C4-2B (cell line): ENCODE data around the gene DAAM1.

Source experiments
- H3K27ac ChIP-seq: fragments of 450-650 bp; 2 replicates; pipeline ENCODE4 v1.5.1; 2017
- ZFX ChIP-seq: fragments of 450-650 bp; IDR thresholded peaks from 2 replicates; pipeline ENCODE4 v1.6.1; 2017
- TF ChIP-seq, protein P1 (sequence below): fragments of 450-650 bp; conservative IDR thresholded peaks from 2 replicates; pipeline ENCODE4 v1.5.1; 2017; ENCODE audit warnings: mild to moderate bottlenecking

The DAAM1 gene

GRCh38 chr14:59188461-59189090, at the start of gene DAAM1:
DAAM1 (plus strand) TSS chr14:59188667; CDS start chr14:59263478, 74,811 bp downstream.
- TF ChIP-seq ZFX = no peak
- TF ChIP-seq, protein P1, sequence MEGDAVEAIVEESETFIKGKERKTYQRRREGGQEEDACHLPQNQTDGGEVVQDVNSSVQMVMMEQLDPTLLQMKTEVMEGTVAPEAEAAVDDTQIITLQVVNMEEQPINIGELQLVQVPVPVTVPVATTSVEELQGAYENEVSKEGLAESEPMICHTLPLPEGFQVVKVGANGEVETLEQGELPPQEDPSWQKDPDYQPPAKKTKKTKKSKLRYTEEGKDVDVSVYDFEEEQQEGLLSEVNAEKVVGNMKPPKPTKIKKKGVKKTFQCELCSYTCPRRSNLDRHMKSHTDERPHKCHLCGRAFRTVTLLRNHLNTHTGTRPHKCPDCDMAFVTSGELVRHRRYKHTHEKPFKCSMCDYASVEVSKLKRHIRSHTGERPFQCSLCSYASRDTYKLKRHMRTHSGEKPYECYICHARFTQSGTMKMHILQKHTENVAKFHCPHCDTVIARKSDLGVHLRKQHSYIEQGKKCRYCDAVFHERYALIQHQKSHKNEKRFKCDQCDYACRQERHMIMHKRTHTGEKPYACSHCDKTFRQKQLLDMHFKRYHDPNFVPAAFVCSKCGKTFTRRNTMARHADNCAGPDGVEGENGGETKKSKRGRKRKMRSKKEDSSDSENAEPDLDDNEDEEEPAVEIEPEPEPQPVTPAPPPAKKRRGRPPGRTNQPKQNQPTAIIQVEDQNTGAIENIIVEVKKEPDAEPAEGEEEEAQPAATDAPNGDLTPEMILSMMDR = no peak
- H3K27ac ChIP-seq = peak within 1 kb of the TSS; percentile 80

- H3K27ac ChIP-seq = no peak overlapping the region
- TF ChIP-seq, protein P1 = no peak
- TF ChIP-seq ZFX = no peak
These were observed 49.1 kb upstream of the DAAM1 start for GRCh38 chr14:59139324-59139723.

- TF ChIP-seq, protein P1 = no peak
- TF ChIP-seq ZFX = no peak
These were observed 48.2 kb upstream of the DAAM1 start for GRCh38 chr14:59140106-59140843.

GRCh38 chr14:59146484-59146883, 42.0 kb upstream of the DAAM1 start:
- H3K27ac ChIP-seq = no peak overlapping the region
- no peak for TF ChIP-seq ZFX
- TF ChIP-seq, protein P1 = no peak

More at GRCh38 chr14:59140106-59140843, 48.2 kb upstream of the DAAM1 start:
- H3K27ac ChIP-seq = no peak overlapping the region

- H3K27ac ChIP-seq = no peak overlapping the region
- no peak for TF ChIP-seq ZFX
- TF ChIP-seq, protein P1 = no peak
These were observed 41.5 kb upstream of the DAAM1 start for GRCh38 chr14:59147007-59147406.

DNA sequence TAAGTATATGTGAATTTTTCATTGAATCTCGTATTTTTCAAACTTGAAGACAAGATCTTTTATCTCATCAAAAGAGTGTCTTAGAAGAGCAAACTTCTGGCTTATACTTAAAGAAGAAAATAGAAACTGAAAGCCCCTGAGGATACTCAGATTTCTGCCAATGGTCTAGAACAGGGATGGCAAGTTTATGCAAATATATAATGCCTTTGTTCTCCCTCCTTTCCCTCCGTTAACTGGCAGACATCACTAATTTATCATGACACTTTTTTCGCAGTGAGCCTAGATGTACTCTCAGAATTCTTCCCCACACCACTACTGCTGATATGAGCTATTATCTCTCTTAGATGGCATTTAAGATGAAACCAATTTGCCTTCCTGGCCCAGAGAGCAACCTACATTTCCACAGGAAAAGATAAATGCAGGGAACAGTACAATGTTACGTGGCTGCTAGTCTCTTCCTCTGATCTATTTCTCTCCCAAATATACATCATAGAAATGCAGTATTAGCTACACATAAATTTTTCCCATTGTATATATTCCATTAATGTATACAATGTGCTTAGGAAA, 40.0 kb upstream of the DAAM1 start:
- H3K27ac ChIP-seq = no peak overlapping the region
- no peak for TF ChIP-seq ZFX
- TF ChIP-seq, protein P1 = no peak

DNA sequence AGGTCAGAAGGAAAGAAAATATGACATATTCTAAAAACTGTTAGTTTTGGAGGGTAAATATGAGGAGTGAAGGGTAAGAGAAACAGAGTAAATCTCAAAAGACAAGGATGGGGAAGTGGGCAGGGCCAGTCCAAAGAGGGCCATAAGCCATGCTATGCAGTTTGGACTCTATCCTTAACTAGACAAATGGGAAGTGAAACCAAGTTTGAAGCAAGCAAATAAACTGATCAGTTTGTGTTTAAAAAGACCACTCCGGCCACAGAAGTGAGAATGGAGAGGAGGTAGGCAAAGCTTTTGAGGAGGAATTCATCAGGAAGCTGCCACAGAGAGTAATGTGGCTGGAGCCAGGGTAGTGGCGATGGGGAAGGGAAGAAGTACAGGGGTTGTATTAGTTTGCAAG, 37.5 kb upstream of the DAAM1 start:
- TF ChIP-seq, protein P1 = no peak
- no peak for TF ChIP-seq ZFX

More for the DNA sequence above, 37.5 kb upstream of the DAAM1 start:
- no peak overlapping the region for H3K27ac ChIP-seq
